GM23338 (cell line): ENCODE data around the gene CALML5. TPM values are rescaled to one million over a fixed set of nuclear protein-coding genes. Genes with fewer than 3 reads are reported as not detected.

Experiments used
- CREB1 ChIP-seq: fragments of 250-450 bp; sonication (Bioruptor Pico); IDR thresholded peaks from 2 replicates; pipeline ENCODE4 v1.5.0; 2020; ENCODE audit warnings: low read depth, mild to moderate bottlenecking, moderate library complexity
- EZH2 ChIP-seq: fragments of 200-600 bp; sonication (generic); IDR thresholded peaks from one replicate; pipeline ENCODE4 v1.8.0; 2017; ENCODE audit warnings: antibody characterized with exemption, mild to moderate bottlenecking, low read depth; ENCODE audit not compliant: unreplicated experiment
- NANOG ChIP-seq: IDR thresholded peaks from 2 replicates; pipeline ENCODE4 v1.6.1; 2016; ENCODE audit warnings: antibody characterized with exemption, borderline replicate concordance
- STAT1 ChIP-seq: IDR thresholded peaks from one replicate; pipeline ENCODE4 v1.6.1; 2016; ENCODE audit warnings: antibody characterized with exemption; ENCODE audit not compliant: unreplicated experiment
- ZNF114 ChIP-seq: fragments of 250-450 bp; sonication (Bioruptor Pico); IDR thresholded peaks from 2 replicates; pipeline ENCODE4 v1.5.0; 2020; ENCODE audit warnings: mild to moderate bottlenecking, moderate library complexity
- ZNF331 ChIP-seq: fragments of 250-450 bp; sonication (Bioruptor Pico); IDR thresholded peaks from 2 replicates; pipeline ENCODE4 v1.5.0; 2020; ENCODE audit warnings: low read depth, mild to moderate bottlenecking, moderate library complexity
- polyA plus RNA-seq: library from polyadenylated mRNA; unstranded; fragments of >200 nt; fragmentation: Nextera tagmentation; extraction: Ambion mirVana; gene quantifications from 2 replicates; pipeline ENCODE4 v1.2.1, GENCODE V29; 2016
- total RNA-seq: library from RNA; depleted of rRNA; stranded (reverse); fragments of >200 nt; shearing (Covaris generic); gene quantifications from 2 replicates; pipeline ENCODE4 v1.2.3, GENCODE V29; 2014
- TF ChIP-seq, protein P1 (sequence below): fragments of 250-450 bp; sonication (Bioruptor Pico); IDR thresholded peaks from 2 replicates; pipeline ENCODE4 v1.5.0; 2020; ENCODE audit warnings: mild to moderate bottlenecking, moderate library complexity
- TF ChIP-seq, protein P2 (sequence below): IDR thresholded peaks from 2 replicates; pipeline ENCODE4 v1.6.1; 2016; ENCODE audit warnings: antibody characterized with exemption
- TF ChIP-seq, protein P3 (sequence below), 2 experiments: fragments of 200-600 bp in 1 of 2; sonication (generic) in 1 of 2; conservative IDR thresholded peaks; 2 replicates each; pipeline versions ENCODE4 v1.5.1 to v1.6.1; 2016 to 2017; ENCODE audit warnings: antibody characterized with exemption in 2 of 2, low read depth in 2 of 2, mild to moderate bottlenecking in 2 of 2, moderate library complexity in 1 of 2

The CALML5 gene
- total and polyA plus RNA-seq, 2 experiments from 2014 or later = 0.40 TPM; not detected in 1

DNA sequence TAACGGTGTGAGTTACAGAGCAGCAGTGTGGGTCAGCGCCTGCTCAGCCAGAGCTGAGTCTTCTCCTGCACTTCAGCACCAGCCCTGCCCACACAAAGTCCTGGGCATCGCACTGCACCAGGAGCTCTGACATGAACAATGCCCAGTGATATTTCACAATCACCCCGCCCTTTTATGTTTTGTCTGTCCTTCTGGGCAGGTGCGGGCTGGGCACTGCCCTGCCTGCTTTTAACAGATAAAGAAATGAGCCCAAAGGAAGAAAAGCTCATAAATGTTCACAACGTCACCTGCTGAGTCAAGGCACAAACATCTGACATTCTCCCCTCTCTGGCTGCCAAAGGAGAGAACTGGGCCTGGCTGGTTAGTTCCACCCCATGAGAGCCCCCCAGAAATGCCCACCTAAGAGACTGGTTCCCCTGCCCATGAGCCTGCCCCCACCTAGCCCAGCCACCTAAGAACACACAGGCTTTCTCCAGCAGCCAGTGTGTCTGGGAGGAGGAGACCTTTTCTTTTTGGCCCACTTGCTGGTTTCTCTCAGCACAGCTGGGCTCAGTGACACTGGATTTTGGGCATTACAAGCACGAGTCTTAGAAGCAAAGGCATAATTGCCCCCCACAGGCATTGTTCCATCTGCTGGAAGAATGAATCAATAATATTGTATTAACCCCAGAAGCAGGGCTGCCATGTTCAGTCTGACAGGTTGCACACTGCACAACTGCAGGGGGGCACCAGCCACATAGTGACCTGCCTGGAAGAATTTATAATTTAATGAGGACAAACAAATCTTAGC is 47.7 kb upstream of the CALML5 start (continued):
- TF ChIP-seq, protein P1, sequence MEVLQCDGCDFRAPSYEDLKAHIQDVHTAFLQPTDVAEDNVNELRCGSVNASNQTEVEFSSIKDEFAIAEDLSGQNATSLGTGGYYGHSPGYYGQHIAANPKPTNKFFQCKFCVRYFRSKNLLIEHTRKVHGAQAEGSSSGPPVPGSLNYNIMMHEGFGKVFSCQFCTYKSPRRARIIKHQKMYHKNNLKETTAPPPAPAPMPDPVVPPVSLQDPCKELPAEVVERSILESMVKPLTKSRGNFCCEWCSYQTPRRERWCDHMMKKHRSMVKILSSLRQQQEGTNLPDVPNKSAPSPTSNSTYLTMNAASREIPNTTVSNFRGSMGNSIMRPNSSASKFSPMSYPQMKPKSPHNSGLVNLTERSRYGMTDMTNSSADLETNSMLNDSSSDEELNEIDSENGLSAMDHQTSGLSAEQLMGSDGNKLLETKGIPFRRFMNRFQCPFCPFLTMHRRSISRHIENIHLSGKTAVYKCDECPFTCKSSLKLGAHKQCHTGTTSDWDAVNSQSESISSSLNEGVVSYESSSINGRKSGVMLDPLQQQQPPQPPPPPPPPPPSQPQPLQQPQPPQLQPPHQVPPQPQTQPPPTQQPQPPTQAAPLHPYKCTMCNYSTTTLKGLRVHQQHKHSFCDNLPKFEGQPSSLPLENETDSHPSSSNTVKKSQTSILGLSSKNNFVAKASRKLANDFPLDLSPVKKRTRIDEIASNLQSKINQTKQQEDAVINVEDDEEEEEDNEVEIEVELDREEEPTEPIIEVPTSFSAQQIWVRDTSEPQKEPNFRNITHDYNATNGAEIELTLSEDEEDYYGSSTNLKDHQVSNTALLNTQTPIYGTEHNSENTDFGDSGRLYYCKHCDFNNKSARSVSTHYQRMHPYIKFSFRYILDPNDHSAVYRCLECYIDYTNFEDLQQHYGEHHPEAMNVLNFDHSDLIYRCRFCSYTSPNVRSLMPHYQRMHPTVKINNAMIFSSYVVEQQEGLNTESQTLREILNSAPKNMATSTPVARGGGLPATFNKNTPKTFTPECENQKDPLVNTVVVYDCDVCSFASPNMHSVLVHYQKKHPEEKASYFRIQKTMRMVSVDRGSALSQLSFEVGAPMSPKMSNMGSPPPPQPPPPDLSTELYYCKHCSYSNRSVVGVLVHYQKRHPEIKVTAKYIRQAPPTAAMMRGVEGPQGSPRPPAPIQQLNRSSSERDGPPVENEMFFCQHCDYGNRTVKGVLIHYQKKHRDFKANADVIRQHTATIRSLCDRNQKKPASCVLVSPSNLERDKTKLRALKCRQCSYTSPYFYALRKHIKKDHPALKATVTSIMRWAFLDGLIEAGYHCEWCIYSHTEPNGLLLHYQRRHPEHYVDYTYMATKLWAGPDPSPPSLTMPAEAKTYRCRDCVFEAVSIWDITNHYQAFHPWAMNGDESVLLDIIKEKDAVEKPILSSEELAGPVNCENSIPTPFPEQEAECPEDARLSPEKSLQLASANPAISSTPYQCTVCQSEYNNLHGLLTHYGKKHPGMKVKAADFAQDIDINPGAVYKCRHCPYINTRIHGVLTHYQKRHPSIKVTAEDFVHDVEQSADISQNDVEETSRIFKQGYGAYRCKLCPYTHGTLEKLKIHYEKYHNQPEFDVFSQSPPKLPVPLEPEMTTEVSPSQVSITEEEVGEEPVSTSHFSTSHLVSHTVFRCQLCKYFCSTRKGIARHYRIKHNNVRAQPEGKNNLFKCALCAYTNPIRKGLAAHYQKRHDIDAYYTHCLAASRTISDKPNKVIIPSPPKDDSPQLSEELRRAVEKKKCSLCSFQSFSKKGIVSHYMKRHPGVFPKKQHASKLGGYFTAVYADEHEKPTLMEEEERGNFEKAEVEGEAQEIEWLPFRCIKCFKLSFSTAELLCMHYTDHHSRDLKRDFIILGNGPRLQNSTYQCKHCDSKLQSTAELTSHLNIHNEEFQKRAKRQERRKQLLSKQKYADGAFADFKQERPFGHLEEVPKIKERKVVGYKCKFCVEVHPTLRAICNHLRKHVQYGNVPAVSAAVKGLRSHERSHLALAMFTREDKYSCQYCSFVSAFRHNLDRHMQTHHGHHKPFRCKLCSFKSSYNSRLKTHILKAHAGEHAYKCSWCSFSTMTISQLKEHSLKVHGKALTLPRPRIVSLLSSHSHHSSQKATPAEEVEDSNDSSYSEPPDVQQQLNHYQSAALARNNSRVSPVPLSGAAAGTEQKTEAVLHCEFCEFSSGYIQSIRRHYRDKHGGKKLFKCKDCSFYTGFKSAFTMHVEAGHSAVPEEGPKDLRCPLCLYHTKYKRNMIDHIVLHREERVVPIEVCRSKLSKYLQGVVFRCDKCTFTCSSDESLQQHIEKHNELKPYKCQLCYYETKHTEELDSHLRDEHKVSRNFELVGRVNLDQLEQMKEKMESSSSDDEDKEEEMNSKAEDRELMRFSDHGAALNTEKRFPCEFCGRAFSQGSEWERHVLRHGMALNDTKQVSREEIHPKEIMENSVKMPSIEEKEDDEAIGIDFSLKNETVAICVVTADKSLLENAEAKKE (CRISPR knock-in tag) = no peak
- TF ChIP-seq EZH2 (no peak), NANOG (no peak), STAT1 (no peak), ZNF114 (CRISPR knock-in tag) (no peak), CREB1 (CRISPR knock-in tag) (no peak), ZNF331 (CRISPR knock-in tag) (no peak)
- TF ChIP-seq, protein P2, sequence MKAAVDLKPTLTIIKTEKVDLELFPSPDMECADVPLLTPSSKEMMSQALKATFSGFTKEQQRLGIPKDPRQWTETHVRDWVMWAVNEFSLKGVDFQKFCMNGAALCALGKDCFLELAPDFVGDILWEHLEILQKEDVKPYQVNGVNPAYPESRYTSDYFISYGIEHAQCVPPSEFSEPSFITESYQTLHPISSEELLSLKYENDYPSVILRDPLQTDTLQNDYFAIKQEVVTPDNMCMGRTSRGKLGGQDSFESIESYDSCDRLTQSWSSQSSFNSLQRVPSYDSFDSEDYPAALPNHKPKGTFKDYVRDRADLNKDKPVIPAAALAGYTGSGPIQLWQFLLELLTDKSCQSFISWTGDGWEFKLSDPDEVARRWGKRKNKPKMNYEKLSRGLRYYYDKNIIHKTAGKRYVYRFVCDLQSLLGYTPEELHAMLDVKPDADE = no peak
- TF ChIP-seq, protein P3, sequence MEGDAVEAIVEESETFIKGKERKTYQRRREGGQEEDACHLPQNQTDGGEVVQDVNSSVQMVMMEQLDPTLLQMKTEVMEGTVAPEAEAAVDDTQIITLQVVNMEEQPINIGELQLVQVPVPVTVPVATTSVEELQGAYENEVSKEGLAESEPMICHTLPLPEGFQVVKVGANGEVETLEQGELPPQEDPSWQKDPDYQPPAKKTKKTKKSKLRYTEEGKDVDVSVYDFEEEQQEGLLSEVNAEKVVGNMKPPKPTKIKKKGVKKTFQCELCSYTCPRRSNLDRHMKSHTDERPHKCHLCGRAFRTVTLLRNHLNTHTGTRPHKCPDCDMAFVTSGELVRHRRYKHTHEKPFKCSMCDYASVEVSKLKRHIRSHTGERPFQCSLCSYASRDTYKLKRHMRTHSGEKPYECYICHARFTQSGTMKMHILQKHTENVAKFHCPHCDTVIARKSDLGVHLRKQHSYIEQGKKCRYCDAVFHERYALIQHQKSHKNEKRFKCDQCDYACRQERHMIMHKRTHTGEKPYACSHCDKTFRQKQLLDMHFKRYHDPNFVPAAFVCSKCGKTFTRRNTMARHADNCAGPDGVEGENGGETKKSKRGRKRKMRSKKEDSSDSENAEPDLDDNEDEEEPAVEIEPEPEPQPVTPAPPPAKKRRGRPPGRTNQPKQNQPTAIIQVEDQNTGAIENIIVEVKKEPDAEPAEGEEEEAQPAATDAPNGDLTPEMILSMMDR (conservative IDR thresholded peaks at IDR 0.05; ENCODE audit: low read depth in 2 of 2) = no peak
